HCT116 (cell line): ENCODE data around the gene FPR1. TPM values are rescaled to one million over a fixed set of nuclear protein-coding genes. Genes with fewer than 3 reads are reported as not detected.

Experiments used
- ATAC-seq: fragments of 200-7000 bp; cut with Tn5 transposase; 2 replicates; pipeline ENCODE4 v1.9.1; 2020; ENCODE audit warnings: mild to moderate bottlenecking, moderate library complexity
- BruUV-seq: library from RNA; stranded (reverse); fragments of 400-500 nt; replicated peaks from 2 replicates; lab custom pipeline; 2021; lab: Mats Ljungman, UMichigan
- CTCF ChIA-PET: fragments of 300-600 bp; sonication (Branson Sonifier 250); formaldehyde crosslinking; loops from one replicate; lab custom pipeline; 2021; ENCODE audit warnings: antibody characterized with exemption; lab: Charles Lee
- POLR2A ChIA-PET: fragments of 300-600, 350-600 bp; sonication (Branson Sonifier 250); formaldehyde crosslinking; loops from one replicate; lab custom pipeline; 2021; ENCODE audit warnings: antibody characterized with exemption; lab: Charles Lee
- RAD21 ChIA-PET, 2 experiments: fragments of 300-600 bp; sonication (Branson Sonifier 250); formaldehyde crosslinking; loops; one replicate each; lab custom pipeline; 2023; ENCODE audit warnings: low total read pairs in 2 of 2; ENCODE audit not compliant: uncharacterized antibody in 2 of 2, unreplicated experiment in 2 of 2, low non-redundant PET in 1 of 2; lab: Charles Lee
- DNase-seq: peaks from one replicate; pipeline ENCODE4 v3.0.0-alpha.2; 2010; ENCODE audit warnings: low read depth, low spot score
- H2AFZ ChIP-seq: fragments of 200-600 bp; shearing (Covaris generic), sonication (generic); 2 replicates; pipeline ENCODE4 v1.6.1; 2017; ENCODE audit warnings: low read depth, mixed run types, mixed read lengths, antibody characterized with exemption, low read length; ENCODE audit not compliant: poor library complexity, severe bottlenecking
- H3K27ac ChIP-seq: 2 replicates; pipeline ENCODE4 v1.5.1; 2012; ENCODE audit warnings: low read depth, low read length
- H3K27me3 ChIP-seq: fragments of 200-600 bp; sonication (generic); 2 replicates; pipeline ENCODE4 v1.6.1; 2016; ENCODE audit warnings: mixed run types, low read length, mixed read lengths; ENCODE audit not compliant: insufficient read depth
- H3K36me3 ChIP-seq, 2 experiments: fragments of 200-500 bp in 1 of 2; fragments of 200-600 bp in 1 of 2; sonication (Bioruptor generic) in 1 of 2; sonication (generic) in 1 of 2; 2 replicates each; pipeline versions ENCODE4 v1.5.1 to v1.6.1; 2014 to 2016; ENCODE audit warnings: low read length in 2 of 2, inconsistent platforms in 1 of 2, mixed read lengths in 1 of 2, mixed run types in 1 of 2; ENCODE audit not compliant: insufficient read depth in 2 of 2, control insufficient read depth in 1 of 2
- H3K4me1 ChIP-seq, 2 experiments: fragments of 200-600 bp in 1 of 2; sonication (generic) in 1 of 2; 2 replicates each; pipeline versions ENCODE4 v1.5.1 to v1.6.1; 2012 to 2017; ENCODE audit warnings: low read length in 2 of 2, inconsistent platforms in 1 of 2, mild to moderate bottlenecking in 1 of 2, mixed read lengths in 1 of 2, mixed run types in 1 of 2, moderate library complexity in 1 of 2; ENCODE audit not compliant: insufficient read depth in 2 of 2, control insufficient read depth in 1 of 2
- H3K4me2 ChIP-seq: fragments of 200-600 bp; sonication (generic); 2 replicates; pipeline ENCODE4 v1.6.1; 2017; ENCODE audit warnings: mixed run types, low read length, mixed read lengths
- H3K4me3 ChIP-seq, 2 experiments: fragments of 200-600 bp in 1 of 2; sonication (generic) in 1 of 2; replicated peaks in 1 of 2; 2 replicates each; pipeline ENCODE4 v1.5.1; 2011 to 2016; ENCODE audit warnings: low read length in 2 of 2, control low read depth in 1 of 2, low read depth in 1 of 2, mild to moderate bottlenecking in 1 of 2, mixed read lengths in 1 of 2, mixed run types in 1 of 2
- H3K79me2 ChIP-seq: fragments of 200-600 bp; sonication (generic); 2 replicates; pipeline ENCODE4 v1.6.1; 2017; ENCODE audit warnings: mild to moderate bottlenecking, mixed run types, low read length, moderate library complexity, mixed read lengths; ENCODE audit not compliant: insufficient read depth
- H3K9ac ChIP-seq: fragments of 200-600 bp; sonication (generic); 2 replicates; pipeline ENCODE4 v1.6.1; 2016; ENCODE audit warnings: low read length, mixed read lengths
- H3K9me2 ChIP-seq: fragments of 200-600 bp; sonication (generic), shearing (Covaris generic); 2 replicates; pipeline ENCODE4 v1.6.1; 2017; ENCODE audit warnings: mixed run types, mild to moderate bottlenecking, moderate library complexity; ENCODE audit not compliant: insufficient read depth
- H3K9me3 ChIP-seq, 2 experiments: fragments of 200-500 bp in 1 of 2; fragments of 200-600 bp in 1 of 2; sonication (Bioruptor generic) in 1 of 2; sonication (generic) in 1 of 2; 2 replicates each; pipeline ENCODE4 v1.6.1; 2014 to 2017; ENCODE audit warnings: low read length in 2 of 2, mixed read lengths in 2 of 2, inconsistent platforms in 1 of 2, low read depth in 1 of 2, mild to moderate bottlenecking in 1 of 2, mixed run types in 1 of 2, moderate library complexity in 1 of 2; ENCODE audit not compliant: control insufficient read depth in 1 of 2, insufficient read depth in 1 of 2
- H4K20me1 ChIP-seq: fragments of 200-600 bp; sonication (generic), shearing (Covaris generic); 2 replicates; pipeline ENCODE4 v1.6.1; 2017; ENCODE audit warnings: mixed run types, mild to moderate bottlenecking, moderate library complexity; ENCODE audit not compliant: insufficient read depth
- ATF3 ChIP-seq: IDR thresholded peaks from 2 replicates; pipeline ENCODE4 v1.6.1; 2012
- JUND ChIP-seq: IDR thresholded peaks from 2 replicates; pipeline ENCODE4 v1.6.1; 2012
- REST ChIP-seq: IDR thresholded peaks from 2 replicates; pipeline ENCODE4 v1.6.1; 2012; ENCODE audit warnings: low read depth
- TCF7L2 ChIP-seq: IDR thresholded peaks from 2 replicates; pipeline ENCODE4 v1.7.0; 2011; ENCODE audit warnings: borderline replicate concordance, inconsistent platforms; ENCODE audit not compliant: insufficient read depth, insufficient read length; ENCODE audit errors: extremely low read depth
- YY1 ChIP-seq: IDR thresholded peaks from 2 replicates; pipeline ENCODE4 v1.6.1; 2011; ENCODE audit warnings: low read length, low read depth, moderate library complexity, mild to moderate bottlenecking; ENCODE audit not compliant: insufficient replicate concordance; ENCODE audit errors: extremely low read depth
- intact Hi-C: fragments of 100-400 bp; cut with micrococcal nuclease; formaldehyde crosslinking; loops from 2 replicates; pipeline ENCODE4 v1.10.0; 2022
- total RNA-seq: library from RNA; stranded (reverse); gene quantifications from one replicate; pipeline ENCODE4 v1.2.1, GENCODE V29; 2021; ENCODE audit not compliant: unreplicated experiment

The FPR1 gene
- total RNA-seq, 1 experiment from 2014 or later: not detected

- Histone ChIP-seq H2AFZ (no peak overlapping the region), H3K4me2 (peak overlapping the region; percentile 5; the same call in 1 of the 2 replicates)
- intact Hi-C loops: no loop called here
Measured at GRCh38 chr19:51702103-51702824, 49.4 kb downstream of the FPR1 start.

More at GRCh38 chr19:51702103-51702824, 49.4 kb downstream of the FPR1 start:
- peaks cover 10% of the 10 kb centered on the region; the same call in 1 of the 2 replicates for H3K79me2 ChIP-seq
- H3K4me3 ChIP-seq: no peak overlapping the region
- peaks cover 20 to 35% of the 10 kb centered on the region in 2 experiments; a peak in 3 of 4 replicates for H3K4me1 ChIP-seq
- peaks cover 4 to 13% of the 10 kb centered on the region in 2 experiments; a peak in 2 of 4 replicates for H3K36me3 ChIP-seq
- RAD21 ChIA-PET: no interaction called here
- no peak overlapping the region for H3K9ac ChIP-seq
- H4K20me1 ChIP-seq: no peaks in the 10 kb centered on the region
- CTCF ChIA-PET: interaction anchor here (1.4 to 2.2 kb wide), 2 partner anchors 45 to 75 kb away, joined by 3 to 13 read pairs; no protein-coding TSS in a partner anchor
- POLR2A ChIA-PET: no interaction called here
- TF ChIP-seq YY1 (no peak), JUND (no peak), TCF7L2 (no peak), ATF3 (no peak), REST (no peak)
- no peaks in the 10 kb centered on the region for H3K9me2 ChIP-seq
- no peak for DNase-seq
- H3K27ac ChIP-seq: peak overlapping the region; percentile 92
- no TSS peak for BruUV-seq
- no peaks in the 10 kb centered on the region for H3K9me3 ChIP-seq
- ATAC-seq: peak; percentile 24
- H3K27me3 ChIP-seq: no peaks in the 10 kb centered on the region
